ENCODE data around the gene TEAD2. TPM values are rescaled to one million over a fixed set of nuclear protein-coding genes. Genes with fewer than 3 reads are reported as not detected.

Gene TEAD2
- total and polyA plus RNA-seq, 10 of the 15 experiments (the other 5 are each of a cell fraction or from before 2014, with no cell fraction given) = 0.04 to 0.26 (median 0.11) TPM; not detected in 3

- H4K20me1 ChIP-seq (ENCODE audit: control insufficient read depth, insufficient read depth) = no peaks in the 10 kb centered on the region
- no peaks in the 10 kb centered on the region for H3K36me3 ChIP-seq (ENCODE audit: control insufficient read depth in 2 of 2, insufficient read depth in 2 of 2, low read length in 1 of 2)
- ChIA-PET POLR2A (interaction anchor here (0.7 to 1.5 kb wide), 6 partner anchors 9 to 908 kb away, joined by 3 to 5 read pairs (median 4); partner anchors contain the start of genes ALDH16A1 and PIH1D1), SMC1A (ENCODE audit: uncharacterized antibody, unreplicated experiment) (interaction anchor here (1.2 kb wide), 1 partner anchor 14 kb away, joined by 4 read pairs; no protein-coding TSS in a partner anchor), CTCF (interaction anchor here (0.7 to 2.3 kb wide), 10 partner anchors 9 to 109 kb away, joined by 3 to 10 read pairs (median 4); no protein-coding TSS in a partner anchor), RAD21 (ENCODE audit: unreplicated experiment) (interaction anchor here (0.8 to 1.4 kb wide), 7 partner anchors 14 to 83 kb away, joined by 3 read pairs; partner anchors contain the start of gene PIH1D1)
- H3K79me2 ChIP-seq (ENCODE audit: control insufficient read depth, insufficient read depth, low read length) = no peaks in the 10 kb centered on the region
- peak overlapping the region; percentile 70 for H2AFZ ChIP-seq (ENCODE audit: control insufficient read depth, low read depth, low read length)
- FAIRE-seq = peak; percentile 72
- no peak overlapping the region for H3K4me3 ChIP-seq
- H3K27me3 ChIP-seq (replicated peaks in 1 of 2; ENCODE audit: control insufficient read depth in 2 of 2, insufficient read depth in 2 of 2, low read length in 1 of 2) = no peaks in the 10 kb centered on the region
- H3K4me2 ChIP-seq (ENCODE audit: control insufficient read depth, insufficient read depth) = peak overlapping the region; percentile 56
- 15% methylated on average over 5 of the region's 5 CpGs for WGBS (ENCODE audit: insufficient coverage, insufficient replicate concordance, low lambda C conversion rate, missing lambda C conversion rate)
- H3K9ac ChIP-seq (ENCODE audit: control insufficient read depth, insufficient read depth, low read length) = peak overlapping the region; percentile 48; the same call in 1 of the 2 replicates
- BruUV-seq (replicated peaks) = no TSS peak
- H3K4me1 ChIP-seq (ENCODE audit: control insufficient read depth, insufficient read depth, low read length) = peaks cover 17% of the 10 kb centered on the region
- H3K9me3 ChIP-seq (replicated peaks; ENCODE audit: control insufficient read depth, insufficient read depth, low read length) = no peaks in the 10 kb centered on the region
- in situ Hi-C loops (cut with MboI) = no loop called here
- DNase-seq (ENCODE audit: low read depth, low spot score) = peak; percentile 30
- peak overlapping the region; percentile 62 for H3K27ac ChIP-seq (ENCODE audit: control insufficient read depth, insufficient read depth)
- ATAC-seq = peak; percentile 83
- intact Hi-C loops (cut with micrococcal nuclease; ENCODE audit: unreplicated experiment) = no loop called here
- 0 out of 2 replicates have a peak, but pooled peaks have one; percentile 32 for TF ChIP-seq GATAD2B (conservative IDR thresholded peaks at IDR 0.05; ENCODE audit: low read depth)
- TF ChIP-seq E4F1 (IDR thresholded peaks at IDR 0.05; ENCODE audit: borderline replicate concordance, partially characterized antibody) = peak; percentile 11
- TF ChIP-seq HDGF (IDR thresholded peaks at IDR 0.05) = peak; percentile 50; the same call in 1 of the 2 replicates
- peak; percentile 28; the same call in 1 of the 2 replicates for TF ChIP-seq ZBTB40 (IDR thresholded peaks at IDR 0.05; ENCODE audit: borderline replicate concordance)
- peak; percentile 46; the same call in 1 of the 2 replicates for TF ChIP-seq NR2C1 (IDR thresholded peaks at IDR 0.05)
- TF ChIP-seq ZNF274 (IDR thresholded peaks at IDR 0.05; ENCODE audit: insufficient read depth, insufficient read length) = no peak
- TF ChIP-seq EED (IDR thresholded peaks at IDR 0.05; ENCODE audit: low read depth) = peak; percentile 65
- TF ChIP-seq YY1 (IDR thresholded peaks at IDR 0.05; ENCODE audit: low read depth, low read length) = 0 out of 2 replicates have a peak, but pooled peaks have one; percentile 39
- peak; percentile 59 to 70; a peak in 3 of 4 replicates for TF ChIP-seq IKZF2 (IDR thresholded peaks at IDR 0.05)
- TF ChIP-seq USF1 (IDR thresholded peaks at IDR 0.05; ENCODE audit: borderline replicate concordance, extremely low read length, insufficient read depth, low read depth, low read length) = no peak
- peak; percentile 96 for TF ChIP-seq SPI1 (IDR thresholded peaks at IDR 0.05; ENCODE audit: borderline replicate concordance, insufficient read depth, low read depth, low read length)
- TF ChIP-seq MEF2A (IDR thresholded peaks at IDR 0.05; ENCODE audit: insufficient read depth, low read depth, low read length) = no peak
- TF ChIP-seq RELB (IDR thresholded peaks at IDR 0.05; ENCODE audit: low read depth) = peak; percentile 46; the same call in 1 of the 2 replicates
Observed at GRCh38 chr19:49409441-49410029, 47.3 kb upstream of the TEAD2 start.
